ENCODE measurements around the gene PGA4.
"Not testable (repeated sequence)": the region's sequence is repeated elsewhere in the genome, so short reads cannot be mapped to it uniquely, and the experiment has no call there.

Gene PGA4

DNA sequence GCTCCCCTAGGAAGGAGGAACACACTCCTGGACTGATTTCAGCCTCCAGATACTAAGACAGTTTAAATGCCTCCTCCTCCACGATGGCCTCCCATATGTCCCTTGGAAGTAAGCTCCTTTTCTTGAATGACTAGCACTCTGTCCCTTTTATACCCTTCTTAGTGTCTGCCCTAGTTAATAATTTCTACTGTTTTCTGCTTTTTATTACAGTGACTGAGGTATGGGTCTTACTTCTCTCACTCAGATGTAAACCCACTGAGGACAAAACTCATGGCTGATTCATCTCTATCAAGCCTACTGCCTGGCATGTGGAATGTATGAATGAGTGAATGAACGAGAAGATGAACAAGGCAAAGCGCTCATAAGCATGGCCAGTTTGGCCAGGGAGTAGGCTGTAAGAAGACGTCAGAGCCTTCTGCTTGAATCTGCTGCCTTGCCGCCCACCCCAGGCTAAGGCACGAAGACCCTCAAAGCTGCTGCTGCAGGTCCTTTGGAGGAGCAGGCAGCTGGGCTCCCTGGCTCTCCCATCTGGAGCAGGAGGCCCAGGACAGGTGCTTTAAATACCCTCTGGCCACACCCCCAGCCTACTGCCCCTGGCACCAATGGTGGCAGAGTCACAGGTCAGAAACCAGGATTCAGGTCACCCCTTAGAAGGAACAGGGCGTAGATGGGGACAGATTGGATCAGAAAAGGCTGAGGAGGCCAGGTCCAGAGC, 27.0 kb upstream of the PGA4 start:
- no peaks in the 10 kb centered on the region for H3K4me1 Mint-ChIP-seq
- DNase-seq = no peak
- CTCF ChIA-PET = no interaction called here
- peaks cover 5% of the 10 kb centered on the region for H3K9me3 Mint-ChIP-seq
- H3K27ac Mint-ChIP-seq = no peak overlapping the region
- H3K27me3 Mint-ChIP-seq = peaks cover 30% of the 10 kb centered on the region
- no peaks in the 10 kb centered on the region for H3K36me3 Mint-ChIP-seq
- no peak overlapping the region for H3K4me3 Mint-ChIP-seq

DNA sequence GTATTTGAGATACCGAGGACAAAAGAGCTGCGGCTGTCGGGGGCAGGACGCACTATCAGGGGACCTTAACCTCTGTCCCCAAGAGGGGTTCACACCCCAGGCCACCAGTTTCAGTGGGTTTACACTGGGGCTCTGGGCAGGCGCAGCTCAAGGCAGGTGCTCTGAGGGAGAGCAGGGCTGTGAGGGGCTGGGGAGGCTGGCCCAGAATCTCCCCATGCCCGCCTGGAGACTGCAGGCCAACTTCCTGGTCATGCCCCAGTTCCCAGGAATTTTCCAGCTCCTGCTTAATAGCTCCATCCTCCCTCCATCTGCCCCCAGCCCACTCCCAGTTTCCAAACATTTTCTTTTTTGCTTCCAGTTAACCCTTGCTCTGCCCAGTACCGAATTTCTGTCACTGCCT, 26.4 kb upstream of the PGA4 start:
- DNase-seq = no peak
- H3K27me3 Mint-ChIP-seq = peaks cover 35% of the 10 kb centered on the region
- no peak overlapping the region for H3K4me3 Mint-ChIP-seq
- no peaks in the 10 kb centered on the region for H3K4me1 Mint-ChIP-seq
- CTCF ChIA-PET = no interaction called here
- no peak overlapping the region for H3K27ac Mint-ChIP-seq
- peaks cover 5% of the 10 kb centered on the region for H3K9me3 Mint-ChIP-seq
- H3K36me3 Mint-ChIP-seq = no peaks in the 10 kb centered on the region

DNA sequence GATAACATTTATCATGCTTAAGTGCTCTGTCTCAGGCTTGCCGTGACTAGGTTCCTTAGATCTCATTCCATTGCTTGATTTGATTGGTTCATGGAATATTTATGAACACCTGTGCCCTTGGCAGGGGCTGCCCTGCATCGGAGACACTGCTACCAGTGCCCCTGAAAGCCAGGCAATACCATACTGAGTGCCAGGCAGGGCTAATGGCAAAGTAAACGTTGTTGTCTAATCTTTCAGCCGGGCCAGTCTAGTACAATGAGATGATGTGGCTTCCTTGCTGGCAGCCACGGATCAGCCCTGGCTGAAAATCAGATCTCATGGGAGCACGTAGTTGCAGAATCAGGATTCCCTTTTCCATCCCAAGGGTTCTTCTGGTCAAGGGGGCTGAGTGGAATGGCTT, 23.8 kb upstream of the PGA4 start:
- Mint-ChIP-seq H3K4me1 (no peaks in the 10 kb centered on the region), H3K27ac (no peak overlapping the region), H3K9me3 (peaks cover 5% of the 10 kb centered on the region), H3K4me3 (no peak overlapping the region), H3K36me3 (no peaks in the 10 kb centered on the region), H3K27me3 (peaks cover 56% of the 10 kb centered on the region)
- CTCF ChIA-PET = interaction anchor here (1.8 kb wide), 1 partner anchor 11 kb away, joined by 7 read pairs; no protein-coding TSS in a partner anchor
- no peak for DNase-seq

DNA sequence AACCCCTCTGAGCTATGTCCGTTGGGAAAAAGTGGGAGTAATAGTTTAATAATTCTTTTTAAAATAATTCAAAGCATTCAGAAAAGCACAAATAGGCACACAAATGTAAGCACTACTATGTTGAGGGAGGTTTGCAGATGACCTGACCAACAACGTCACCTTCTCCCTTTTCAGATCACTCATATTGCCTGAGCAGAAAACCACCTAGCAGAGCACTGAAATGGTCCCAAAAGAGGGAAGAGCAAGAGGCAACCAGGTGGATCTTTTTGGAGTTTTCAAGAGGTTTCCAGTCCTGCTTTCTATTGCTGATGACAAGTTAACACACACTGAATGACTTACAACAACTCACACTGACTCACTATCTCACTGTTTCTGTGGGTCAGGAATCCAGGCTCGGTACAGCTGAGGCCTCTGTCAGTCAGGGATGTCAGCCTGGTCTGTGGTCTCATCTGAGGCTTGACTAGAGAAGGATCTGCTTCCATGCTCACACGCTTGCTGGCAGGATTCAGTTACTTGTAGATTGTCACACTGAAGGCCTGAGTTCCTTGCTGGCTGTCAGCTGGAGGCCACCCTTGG, 23.1 kb upstream of the PGA4 start:
- no peaks in the 10 kb centered on the region for H3K36me3 Mint-ChIP-seq
- H3K27me3 Mint-ChIP-seq = peaks cover 53% of the 10 kb centered on the region
- H3K4me3 Mint-ChIP-seq = no peak overlapping the region
- CTCF ChIA-PET = interaction anchor here (1.8 kb wide), 1 partner anchor 11 kb away, joined by 7 read pairs; no protein-coding TSS in a partner anchor
- no peak for DNase-seq
- H3K9me3 Mint-ChIP-seq = peaks cover 5% of the 10 kb centered on the region
- no peaks in the 10 kb centered on the region for H3K4me1 Mint-ChIP-seq
- no peak overlapping the region for H3K27ac Mint-ChIP-seq

DNA sequence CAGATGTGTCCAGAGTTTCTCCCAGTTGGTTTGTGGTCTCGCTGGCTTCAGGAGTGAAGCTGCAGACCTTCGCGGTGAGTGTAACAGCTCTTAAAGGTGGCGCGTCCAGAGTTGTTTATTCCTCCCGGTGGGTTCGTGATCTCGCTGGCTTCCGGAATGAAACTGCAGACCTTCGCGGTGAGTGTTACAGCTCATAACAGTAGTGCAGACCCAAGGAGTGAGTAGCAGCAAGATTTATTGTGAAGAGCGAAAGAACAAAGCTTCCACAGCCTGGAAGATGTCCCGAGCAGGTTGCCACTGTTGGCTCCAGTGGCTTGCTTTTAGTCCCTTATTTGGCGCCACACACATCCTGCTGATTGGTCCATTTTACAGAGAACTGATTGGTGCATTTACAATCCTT, 20.7 kb upstream of the PGA4 start:
- Mint-ChIP-seq H3K36me3 (no peaks in the 10 kb centered on the region), H3K9me3 (peaks cover 5% of the 10 kb centered on the region), H3K4me3 (no peak overlapping the region), H3K27ac (no peak overlapping the region), H3K4me1 (no peaks in the 10 kb centered on the region), H3K27me3 (peaks cover 42% of the 10 kb centered on the region)
- CTCF ChIA-PET = no interaction called here
- DNase-seq = no peak

DNA sequence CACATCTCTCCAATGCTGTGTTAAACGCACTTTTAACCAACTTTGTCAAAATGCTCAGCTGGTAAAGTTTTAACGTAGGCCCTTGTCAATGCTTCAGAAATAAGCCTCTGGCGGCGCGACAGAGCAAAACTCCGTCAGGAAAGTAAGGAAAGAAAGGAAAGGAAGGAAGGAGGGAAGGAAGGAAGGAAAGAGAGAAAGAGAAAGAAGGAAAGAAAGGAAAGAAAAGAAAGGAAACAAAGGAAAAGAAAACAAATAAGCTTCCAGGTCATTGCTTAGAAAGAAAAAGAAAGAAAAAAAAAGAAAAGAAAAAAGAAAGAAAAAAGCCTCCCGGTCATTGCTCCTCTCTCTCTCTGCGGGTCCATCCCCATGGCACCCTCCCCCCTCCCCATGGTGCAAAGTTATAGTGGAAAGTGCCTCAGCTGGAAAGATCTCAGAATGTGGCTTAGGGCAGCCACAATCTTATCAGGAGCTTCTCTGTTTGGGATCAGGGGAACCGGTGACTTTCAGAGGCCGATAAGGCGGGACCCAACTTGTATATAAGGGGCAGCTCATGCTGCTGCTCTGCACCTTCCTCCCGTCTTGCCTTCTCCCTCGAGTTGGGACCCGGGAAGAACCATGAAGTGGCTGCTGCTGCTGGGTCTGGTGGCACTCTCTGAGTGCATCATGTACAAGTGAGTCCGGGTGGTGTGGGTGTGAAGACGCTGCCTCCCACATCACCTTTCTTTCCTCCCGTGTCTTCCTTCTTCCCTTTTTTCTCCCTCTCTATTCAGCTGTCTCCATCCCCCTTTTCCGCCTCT, 19.0 kb upstream of the PGA4 start, which contains the start of gene PGA3:
Gene PGA3 (plus strand): TSS at position 566 of the 797 bp plus-strand sequence. CDS start 50 bp downstream, at position 616.
- H3K4me3 Mint-ChIP-seq, H3K4me1 Mint-ChIP-seq, DNase-seq, CTCF ChIA-PET, H3K36me3 Mint-ChIP-seq, H3K9me3 Mint-ChIP-seq, H3K27ac Mint-ChIP-seq: not testable (repeated sequence)
- H3K27me3 Mint-ChIP-seq = peaks cover 42% of the 10 kb centered on the region

DNA sequence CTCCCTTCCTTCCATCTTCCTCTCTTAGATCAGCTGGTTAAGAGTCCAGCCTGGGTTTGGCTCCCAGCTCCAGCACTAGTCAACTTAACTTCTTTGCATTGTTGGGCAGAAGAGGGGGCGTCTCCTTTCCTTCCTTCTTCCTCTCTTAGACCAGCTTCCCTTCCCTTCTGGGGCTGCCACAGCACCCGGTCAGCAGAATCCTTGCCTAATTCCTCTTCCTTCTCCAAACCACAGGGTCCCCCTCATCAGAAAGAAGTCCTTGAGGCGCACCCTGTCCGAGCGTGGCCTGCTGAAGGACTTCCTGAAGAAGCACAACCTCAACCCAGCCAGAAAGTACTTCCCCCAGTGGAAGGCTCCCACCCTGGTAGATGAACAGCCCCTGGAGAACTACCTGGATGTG, 18.3 kb upstream of the PGA4 start:
- H3K9me3 Mint-ChIP-seq, CTCF ChIA-PET, H3K4me1 Mint-ChIP-seq, H3K36me3 Mint-ChIP-seq, H3K27ac Mint-ChIP-seq, DNase-seq, H3K4me3 Mint-ChIP-seq: not testable (repeated sequence)
- H3K27me3 Mint-ChIP-seq = peaks cover 42% of the 10 kb centered on the region

DNA sequence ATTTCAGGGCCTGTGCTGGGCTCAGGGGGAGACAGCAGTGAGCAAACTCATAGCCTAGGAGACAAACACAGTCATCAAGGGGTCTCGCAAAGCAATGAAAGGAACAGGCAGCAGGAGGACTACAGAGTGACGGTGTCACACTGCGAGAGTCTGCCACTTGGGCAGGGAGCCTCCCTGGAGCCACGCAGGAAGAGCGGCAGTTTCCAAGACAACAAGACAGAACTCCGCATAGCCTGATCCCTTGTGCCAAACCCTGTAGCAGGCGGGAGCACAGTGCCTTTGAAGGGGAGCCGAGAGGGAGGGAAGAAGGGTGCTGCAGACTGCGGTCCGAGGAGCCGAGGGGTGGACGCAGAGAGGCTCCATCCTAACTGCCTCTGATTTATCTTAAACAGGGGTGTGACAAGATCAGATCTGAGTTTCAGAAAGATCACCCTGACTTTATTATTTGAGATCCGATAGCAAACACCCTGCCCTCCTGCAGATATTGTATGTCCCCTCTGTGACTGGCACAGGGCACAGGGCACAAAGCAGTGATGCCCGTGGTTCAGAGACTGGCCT, 17.6 kb upstream of the PGA4 start:
- H3K4me1 Mint-ChIP-seq, CTCF ChIA-PET, H3K4me3 Mint-ChIP-seq, H3K9me3 Mint-ChIP-seq, H3K27ac Mint-ChIP-seq, DNase-seq, H3K36me3 Mint-ChIP-seq: not testable (repeated sequence)
- H3K27me3 Mint-ChIP-seq = peaks cover 36% of the 10 kb centered on the region

DNA sequence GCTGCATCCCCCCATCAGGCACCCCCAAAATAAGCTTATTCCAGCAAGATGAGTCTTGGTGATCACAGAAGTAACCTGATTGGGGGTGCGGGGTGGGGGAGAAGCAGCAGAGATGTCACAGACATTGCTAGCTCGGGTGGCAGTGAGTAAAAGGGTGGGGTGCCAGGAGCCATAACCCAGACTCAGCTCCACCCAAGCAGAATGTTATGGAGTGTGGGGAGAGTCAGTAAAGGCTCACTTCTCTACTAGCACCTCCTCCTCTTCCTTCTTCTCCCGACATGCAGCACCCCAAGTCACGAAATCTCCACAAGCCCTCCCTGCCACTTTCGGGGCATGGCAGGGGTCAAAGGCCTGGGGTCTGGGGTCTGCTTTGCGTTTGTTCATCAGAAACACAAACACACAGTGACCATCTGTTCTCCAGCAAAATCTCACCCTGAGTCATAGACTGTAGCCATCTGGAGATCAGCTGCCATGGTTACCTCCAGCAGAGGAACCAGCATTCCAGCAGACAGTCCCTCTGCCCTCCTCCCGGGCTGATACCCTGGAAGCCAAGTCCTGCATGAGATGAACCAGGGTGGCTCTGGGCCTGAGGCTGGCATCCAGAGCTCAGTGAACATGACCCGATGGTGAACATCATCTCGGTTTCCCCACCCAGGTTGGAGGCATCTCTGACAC, 14.4 kb upstream of the PGA4 start:
- DNase-seq, H3K36me3 Mint-ChIP-seq, H3K27ac Mint-ChIP-seq, H3K4me1 Mint-ChIP-seq, H3K4me3 Mint-ChIP-seq, CTCF ChIA-PET, H3K9me3 Mint-ChIP-seq: not testable (repeated sequence)
- peaks cover 14% of the 10 kb centered on the region for H3K27me3 Mint-ChIP-seq

DNA sequence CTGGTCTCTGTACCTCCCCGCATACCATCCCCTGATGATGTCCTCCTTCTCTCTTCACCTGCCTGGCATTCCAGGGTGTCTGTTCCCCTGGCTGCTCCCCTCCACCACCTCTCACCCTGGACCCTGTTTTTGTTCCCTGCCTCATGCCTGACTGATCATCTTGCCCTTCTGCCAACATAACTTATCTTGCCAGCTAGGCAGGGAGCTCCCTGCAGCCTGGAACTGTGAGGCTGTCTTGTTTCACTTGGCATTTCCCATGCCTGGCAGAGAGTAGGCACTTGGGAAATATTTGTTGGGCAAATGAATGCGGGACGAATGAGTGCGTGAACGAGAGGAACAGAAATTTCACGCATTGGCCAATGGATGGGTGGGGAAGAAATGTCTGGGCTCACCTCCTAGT, 11.5 kb upstream of the PGA4 start:
- H3K4me1 Mint-ChIP-seq, H3K27me3 Mint-ChIP-seq, H3K36me3 Mint-ChIP-seq, H3K27ac Mint-ChIP-seq, H3K9me3 Mint-ChIP-seq, DNase-seq, CTCF ChIA-PET, H3K4me3 Mint-ChIP-seq: not testable (repeated sequence)

DNA sequence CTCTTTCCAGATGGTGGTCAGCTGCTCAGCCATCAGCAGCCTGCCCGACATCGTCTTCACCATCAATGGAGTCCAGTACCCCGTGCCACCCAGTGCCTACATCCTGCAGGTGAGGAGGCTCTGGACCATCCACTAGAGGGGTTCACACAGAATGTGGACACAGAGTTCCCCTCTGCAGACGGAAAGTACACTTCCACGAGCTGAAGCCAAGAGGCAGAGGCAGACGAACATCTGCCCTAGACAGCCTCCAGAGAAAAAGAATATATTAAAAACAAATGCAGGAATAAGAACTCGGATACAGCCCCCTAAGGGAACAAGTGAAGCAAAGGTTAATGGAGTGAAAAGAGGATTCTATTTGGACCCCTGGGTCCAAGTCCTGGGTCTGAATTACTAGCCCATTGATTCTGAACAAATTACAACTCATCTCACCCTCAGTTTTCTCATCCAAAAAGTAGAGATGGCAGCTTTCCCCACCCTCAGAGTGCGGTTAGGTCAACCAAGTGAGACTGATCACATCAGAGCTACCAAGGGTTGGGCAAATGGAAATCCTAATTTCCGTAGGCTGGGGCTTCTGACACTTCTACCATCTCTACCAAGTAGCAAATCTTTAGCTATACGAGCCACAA, 10.7 kb upstream of the PGA4 start:
- H3K36me3 Mint-ChIP-seq, H3K4me3 Mint-ChIP-seq, H3K27me3 Mint-ChIP-seq, H3K4me1 Mint-ChIP-seq, H3K9me3 Mint-ChIP-seq, CTCF ChIA-PET, DNase-seq, H3K27ac Mint-ChIP-seq: not testable (repeated sequence)

DNA sequence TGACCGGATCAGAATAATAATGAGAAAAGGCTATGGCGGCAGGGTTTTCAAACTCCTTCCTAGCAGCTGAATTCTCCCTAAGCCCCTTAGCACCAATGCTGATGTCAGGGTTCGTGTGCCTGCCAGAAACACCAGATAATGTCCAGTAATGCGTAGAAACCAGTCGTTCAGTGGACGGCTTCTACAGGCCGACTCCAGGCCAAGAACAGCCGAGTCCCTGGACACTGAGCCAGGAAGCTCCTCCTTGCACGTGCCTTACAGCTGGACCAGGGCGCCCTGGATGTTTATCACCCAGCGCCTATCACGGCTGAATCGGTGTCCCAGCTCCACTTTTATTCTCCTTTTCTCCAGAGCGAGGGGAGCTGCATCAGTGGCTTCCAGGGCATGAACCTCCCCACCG, 9.9 kb upstream of the PGA4 start:
- H3K27me3 Mint-ChIP-seq, CTCF ChIA-PET, H3K36me3 Mint-ChIP-seq, H3K4me1 Mint-ChIP-seq, H3K9me3 Mint-ChIP-seq, H3K4me3 Mint-ChIP-seq, DNase-seq, H3K27ac Mint-ChIP-seq: not testable (repeated sequence)

DNA sequence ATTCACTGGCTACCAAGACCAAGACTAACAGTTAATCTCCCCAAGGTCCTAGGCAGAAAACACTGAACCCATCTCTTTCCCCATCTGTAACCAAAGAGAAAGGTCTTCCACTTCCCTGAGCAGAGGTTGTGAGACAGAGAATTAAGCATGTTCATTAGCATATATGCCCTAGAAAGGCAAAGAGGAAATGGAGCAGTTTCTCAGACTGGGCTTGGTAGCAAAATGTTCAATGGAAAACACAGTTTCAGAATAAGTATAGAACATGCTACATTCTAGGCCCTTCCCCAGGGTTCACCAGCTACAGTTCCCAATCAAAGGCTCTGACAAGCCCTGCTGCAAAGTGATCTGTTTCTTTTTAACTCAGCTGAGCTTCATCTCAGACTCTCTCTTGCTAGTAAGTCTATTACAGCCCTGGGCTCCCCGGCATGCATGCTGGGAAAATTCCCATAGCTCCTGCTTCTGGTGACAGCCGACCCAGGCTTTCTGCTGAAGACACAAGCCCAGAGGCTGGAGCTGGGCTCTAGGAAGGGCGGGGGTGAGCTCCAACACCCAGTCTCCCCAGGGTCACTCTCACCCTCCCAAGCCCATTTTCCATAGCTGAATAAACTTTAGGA, 8.3 kb upstream of the PGA4 start:
- DNase-seq, CTCF ChIA-PET: not testable (repeated sequence)

DNA sequence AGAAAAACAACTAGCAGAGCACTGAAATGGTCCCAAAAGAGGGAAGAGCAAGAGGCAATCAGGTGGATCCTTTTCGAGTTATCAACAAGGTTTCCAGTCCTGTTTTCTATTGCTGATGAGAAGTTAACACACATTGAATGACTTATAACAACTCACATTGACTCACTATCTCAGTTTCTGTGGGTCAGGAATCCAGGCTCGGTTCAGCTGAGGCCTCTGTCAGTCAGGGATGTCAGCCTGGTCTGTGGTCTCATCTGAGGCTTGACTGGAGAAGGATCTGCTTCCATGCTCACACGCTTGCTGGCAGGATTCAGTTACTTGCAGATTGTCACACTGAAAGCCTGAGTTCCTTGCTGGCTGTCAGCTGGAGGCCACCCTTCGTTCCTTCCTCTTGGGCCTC, 3.8 kb upstream of the PGA4 start:
- DNase-seq, H3K4me3 Mint-ChIP-seq, H3K27ac Mint-ChIP-seq, H3K27me3 Mint-ChIP-seq, H3K36me3 Mint-ChIP-seq, H3K4me1 Mint-ChIP-seq, H3K9me3 Mint-ChIP-seq, CTCF ChIA-PET: not testable (repeated sequence)

More for the DNA sequence above, 8.3 kb upstream of the PGA4 start:
- H3K27me3 Mint-ChIP-seq, H3K9me3 Mint-ChIP-seq, H3K4me1 Mint-ChIP-seq, H3K4me3 Mint-ChIP-seq, H3K27ac Mint-ChIP-seq, H3K36me3 Mint-ChIP-seq: not testable (repeated sequence)
